Measurements from ENCODE around the gene TEX51.

Gene TEX51

DNA sequence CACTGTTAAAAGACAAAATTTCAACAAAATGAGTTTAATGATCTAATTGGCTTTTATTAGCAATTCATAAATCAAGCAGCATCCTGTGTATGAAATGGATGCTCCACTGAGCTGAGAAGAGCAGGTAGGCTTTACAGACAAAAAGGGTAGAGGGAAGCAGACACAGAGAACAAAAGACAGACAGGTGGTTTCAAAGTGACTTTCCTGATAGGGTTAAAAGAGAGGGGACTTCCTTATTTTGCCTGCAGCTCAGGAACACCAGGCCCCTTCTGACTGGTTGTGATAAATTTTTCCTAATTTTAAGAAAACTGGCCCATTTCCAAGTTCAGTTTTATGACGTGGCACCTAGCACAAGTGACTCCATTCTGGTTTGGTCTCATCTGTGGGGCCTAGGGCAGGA, 11.9 kb downstream of the TEX51 start:
- no peak overlapping the region for H3K4me3 ChIP-seq (ENCODE audit: low read depth, low read length)
- no peak for TF ChIP-seq CTCF (IDR thresholded peaks at IDR 0.05; ENCODE audit: insufficient read depth, low read depth, low read length, missing control alignments)
- no peak for DNase-seq (ENCODE audit: low read depth)

GRCh38 chr2:126911111-126911796, 12.6 kb downstream of the TEX51 start:
- no peak for TF ChIP-seq CTCF (IDR thresholded peaks at IDR 0.05; ENCODE audit: insufficient read depth, low read depth, low read length, missing control alignments)
- no peak overlapping the region for H3K4me3 ChIP-seq (ENCODE audit: low read depth, low read length)
- DNase-seq (ENCODE audit: low read depth): no peak

- no peak for DNase-seq (ENCODE audit: low read depth)
- no peak for TF ChIP-seq CTCF (IDR thresholded peaks at IDR 0.05; ENCODE audit: insufficient read depth, low read depth, low read length, missing control alignments)
- H3K4me3 ChIP-seq (ENCODE audit: low read depth, low read length): no peak overlapping the region
Measured at GRCh38 chr2:126912201-126912600, 13.5 kb downstream of the TEX51 start.

GRCh38 chr2:126913329-126913728, 14.6 kb downstream of the TEX51 start:
- DNase-seq (ENCODE audit: low read depth): no peak
- no peak for TF ChIP-seq CTCF (IDR thresholded peaks at IDR 0.05; ENCODE audit: insufficient read depth, low read depth, low read length, missing control alignments)
- no peak overlapping the region for H3K4me3 ChIP-seq (ENCODE audit: low read depth, low read length)

GRCh38 chr2:126913881-126914615, 15.4 kb downstream of the TEX51 start:
- no peak overlapping the region for H3K4me3 ChIP-seq (ENCODE audit: low read depth, low read length)
- TF ChIP-seq CTCF (IDR thresholded peaks at IDR 0.05; ENCODE audit: insufficient read depth, low read depth, low read length, missing control alignments): no peak
- no peak for DNase-seq (ENCODE audit: low read depth)

GRCh38 chr2:126914811-126915500, 16.3 kb downstream of the TEX51 start:
- TF ChIP-seq CTCF (IDR thresholded peaks at IDR 0.05; ENCODE audit: insufficient read depth, low read depth, low read length, missing control alignments): no peak
- no peak for DNase-seq (ENCODE audit: low read depth)
- no peak overlapping the region for H3K4me3 ChIP-seq (ENCODE audit: low read depth, low read length)
